OCI-LY7 (cell line): ENCODE results near the gene MRPL46. TPM values are rescaled to one million over a fixed set of nuclear protein-coding genes. Genes with fewer than 3 reads are reported as not detected.

Source experiments
- Bru-seq: library from RNA; stranded (reverse); fragments of 400-500 nt; gene quantifications from one replicate; lab custom pipeline; 2021; lab: Mats Ljungman, UMichigan
- BruChase-seq, 2 experiments: library from RNA; stranded (reverse); fragments of 400-500 nt; gene quantifications; one replicate each; lab custom pipeline; 2021; lab: Mats Ljungman, UMichigan
- BruUV-seq: library from RNA; stranded (reverse); fragments of 400-500 nt; replicated peaks from 2 replicates; lab custom pipeline; 2021; lab: Mats Ljungman, UMichigan
- CTCF ChIA-PET: fragments of 300-600 bp; sonication (Branson Sonifier 250); formaldehyde crosslinking; loops from one replicate; lab custom pipeline; 2022; ENCODE audit warnings: antibody characterized with exemption; ENCODE audit not compliant: unreplicated experiment; lab: Charles Lee
- POLR2A ChIA-PET: fragments of 300-600 bp; sonication (Branson Sonifier 250); formaldehyde crosslinking; loops from one replicate; lab custom pipeline; 2022; ENCODE audit warnings: antibody characterized with exemption; lab: Charles Lee
- DNase-seq: peaks from one replicate; pipeline ENCODE4 v3.0.0-alpha.2; 2015; ENCODE audit warnings: low spot score
- H2AFZ ChIP-seq: fragments of 200-600 bp; sonication (generic), shearing (Covaris generic); 2 replicates; pipeline ENCODE4 v1.6.1; 2014; ENCODE audit warnings: mild to moderate bottlenecking, antibody characterized with exemption, low read length, moderate library complexity
- H3K27ac ChIP-seq: fragments of 200-600 bp; sonication (generic); 2 replicates; pipeline ENCODE4 v1.5.1; 2014; ENCODE audit warnings: mixed run types, low read depth, mild to moderate bottlenecking, moderate library complexity, low read length, inconsistent platforms; ENCODE audit not compliant: poor library complexity, severe bottlenecking
- H3K36me3 ChIP-seq: fragments of 200-600 bp; sonication (generic); 2 replicates; pipeline ENCODE4 v1.6.1; 2014; ENCODE audit warnings: mild to moderate bottlenecking, antibody characterized with exemption, low read length, moderate library complexity, mixed read lengths; ENCODE audit not compliant: insufficient read depth
- H3K4me1 ChIP-seq: fragments of 200-600 bp; sonication (generic); 2 replicates; pipeline ENCODE4 v1.5.1; 2014; ENCODE audit warnings: mild to moderate bottlenecking, low read length; ENCODE audit not compliant: insufficient read depth, poor library complexity, severe bottlenecking
- H3K4me2 ChIP-seq: fragments of 200-600 bp; sonication (generic); 2 replicates; pipeline ENCODE4 v1.6.1; 2014; ENCODE audit warnings: mild to moderate bottlenecking, low read length
- H3K4me3 ChIP-seq: fragments of 200-600 bp; sonication (generic); 2 replicates; pipeline ENCODE4 v1.5.1; 2014; ENCODE audit warnings: mild to moderate bottlenecking, low read depth, low read length; ENCODE audit not compliant: poor library complexity, severe bottlenecking
- H3K79me2 ChIP-seq: fragments of 200-600 bp; sonication (generic); 2 replicates; pipeline ENCODE4 v1.6.1; 2016; ENCODE audit warnings: low read depth, mild to moderate bottlenecking, low read length, moderate library complexity, mixed read lengths; ENCODE audit not compliant: insufficient read depth
- H3K9me2 ChIP-seq: fragments of 200-600 bp; sonication (generic); 2 replicates; pipeline ENCODE4 v1.6.1; 2016; ENCODE audit warnings: mild to moderate bottlenecking, low read length, mixed read lengths; ENCODE audit not compliant: insufficient read depth
- H3K9me3 ChIP-seq: fragments of 200-600 bp; sonication (generic); 2 replicates; pipeline ENCODE4 v1.6.1; 2014; ENCODE audit warnings: mild to moderate bottlenecking, mixed run types, low read length, mixed read lengths
- H4K20me1 ChIP-seq: fragments of 200-600 bp; sonication (generic); 2 replicates; pipeline ENCODE4 v1.6.1; 2014; ENCODE audit warnings: mild to moderate bottlenecking, antibody characterized with exemption, low read length, moderate library complexity, mixed read lengths; ENCODE audit not compliant: insufficient read depth
- CTCF ChIP-seq: fragments of 200-600 bp; sonication (generic); conservative IDR thresholded peaks from 2 replicates; pipeline ENCODE4 v1.5.1; 2014; ENCODE audit warnings: mild to moderate bottlenecking, antibody characterized with exemption, low read length, moderate library complexity, mixed read lengths
- EZH2phosphoT487 ChIP-seq: fragments of 200-600 bp; sonication (generic); IDR thresholded peaks from 2 replicates; pipeline ENCODE4 v1.6.1; 2018; ENCODE audit warnings: low read depth, borderline replicate concordance, mild to moderate bottlenecking, mixed run types, antibody characterized with exemption, low read length, moderate library complexity, mixed read lengths
- intact Hi-C: fragments of 100-400 bp; cut with micrococcal nuclease; formaldehyde crosslinking; loops from one replicate; pipeline ENCODE4 v1.10.0; 2022; ENCODE audit not compliant: unreplicated experiment
- long read RNA-seq: library from polyadenylated mRNA; stranded (forward); transcript quantifications from one replicate; pipeline ENCODE4 v2.0.0, GENCODE V29; 2022
- total RNA-seq, 2 experiments: library from RNA; depleted of rRNA in 1 of 2; stranded (reverse); fragments of >200 nt in 1 of 2; shearing (Covaris generic) in 1 of 2; gene quantifications; 2 replicates each; pipeline ENCODE4 v1.2.3, GENCODE V29; 2014 to 2022

Gene MRPL46
- total RNA-seq (2014; rRNA removed; shearing (Covaris generic)) = 30.4 and 32.4 TPM in 2 replicates
- 32.3 and 37.2 TPM in 2 replicates for total RNA-seq (2022)
- Bru-seq, nascent RNA = percentile 94 among the genes with signal in this experiment
- percentile 70 among the genes with signal in this experiment for BruChase-seq, experiment 1, labeled RNA remaining after a 6-hour chase
- BruChase-seq, experiment 2, labeled RNA remaining after a 2-hour chase = percentile 84 among the genes with signal in this experiment
- long read RNA-seq, transcript MRPL46-201 (4 exons, 1,019 nt) = major isoform, 51 of 65 reads
- long read RNA-seq, partial matches to known transcripts = 0 of 65 reads
- long read RNA-seq, other reads (novel, unspliced or antisense) = 13 of 65 reads

- no peaks in the 10 kb centered on the region for H3K9me3 ChIP-seq
- TF ChIP-seq CTCF (no peak), EZH2phosphoT487 (no peak)
- H4K20me1 ChIP-seq = peaks cover 8% of the 10 kb centered on the region; the same call in 1 of the 2 replicates
- POLR2A ChIA-PET = interaction anchor here (0.6 to 1.6 kb wide), 8 partner anchors 36 to 1532 kb away, joined by 3 to 7 read pairs (median 3); no protein-coding TSS in a partner anchor
- peak within 1 kb of the TSS; percentile 67 for H2AFZ ChIP-seq
- intact Hi-C loops = loop anchor here (2.0 to 5.0 kb wide), 4 partner anchors 67 to 195 kb away; partner anchors contain the start of genes AEN and DET1
- CTCF ChIA-PET = interaction anchor here (0.6 to 1.4 kb wide), 2 partner anchors 12 to 112 kb away, joined by 3 to 5 read pairs; no protein-coding TSS in a partner anchor
- H3K4me2 ChIP-seq = peak within 1 kb of the TSS; percentile 84
- peak within 1 kb of the TSS; percentile 93 for H3K4me3 ChIP-seq
- H3K27ac ChIP-seq = peak within 1 kb of the TSS; percentile 64
- peak; percentile 94 for DNase-seq
- H3K4me1 ChIP-seq = peaks cover 31% of the 10 kb centered on the region
- peaks cover 41% of the 10 kb centered on the region for H3K79me2 ChIP-seq
- peaks cover 62% of the 10 kb centered on the region for H3K36me3 ChIP-seq
- BruUV-seq = no TSS peak
- no peaks in the 10 kb centered on the region for H3K9me2 ChIP-seq
Observed at GRCh38 chr15:88467073-88467934, at the start of gene MRPL46, which contains the start of gene MRPS11. Gene MRPL46, minus strand, starts transcription at chr15:88467388. Its CDS starts 11 bp downstream, at chr15:88467377. Gene MRPS11, plus strand, starts transcription at chr15:88467708. Its CDS starts 10 bp downstream, at chr15:88467718.

- no peak overlapping the region for H3K4me3 ChIP-seq
- no peaks in the 10 kb centered on the region for H4K20me1 ChIP-seq
- H3K9me2 ChIP-seq = no peaks in the 10 kb centered on the region
- H2AFZ ChIP-seq = no peak overlapping the region
- POLR2A ChIA-PET = no interaction called here
- peaks cover 11% of the 10 kb centered on the region; the same call in 1 of the 2 replicates for H3K36me3 ChIP-seq
- H3K4me2 ChIP-seq = no peak overlapping the region
- H3K9me3 ChIP-seq = no peaks in the 10 kb centered on the region
- no peak for TF ChIP-seq EZH2phosphoT487
- TF ChIP-seq CTCF = no peak
- no peaks in the 10 kb centered on the region for H3K4me1 ChIP-seq
- no TSS peak for BruUV-seq
- DNase-seq = no peak
- CTCF ChIA-PET = no interaction called here
- no peak overlapping the region for H3K27ac ChIP-seq
- intact Hi-C loops = no loop called here
- no peaks in the 10 kb centered on the region for H3K79me2 ChIP-seq
Observed at GRCh38 chr15:88513195-88513594, 46.0 kb upstream of the MRPL46 start.
